Measurements from ENCODE around the gene MOB2. TPM values are rescaled to one million over a fixed set of nuclear protein-coding genes. Genes with fewer than 3 reads are reported as not detected.

Gene MOB2
- total RNA-seq, 1 experiment from 2014 or later: 21.8 TPM

GRCh38 chr11:1523779-1524178, 37.2 kb upstream of the MOB2 start:
- no peaks in the 10 kb centered on the region for H3K36me3 ChIP-seq (ENCODE audit: low read depth)
- no peak overlapping the region for H3K27ac ChIP-seq
- CTCF ChIA-PET: no interaction called here
- intact Hi-C loops (cut with micrococcal nuclease; ENCODE audit: unreplicated experiment): no loop called here
- H3K4me3 ChIP-seq: no peak overlapping the region
- TF ChIP-seq EZH2 (IDR thresholded peaks at IDR 0.05; ENCODE audit: low read depth): no peak
- TF ChIP-seq, protein P1, sequence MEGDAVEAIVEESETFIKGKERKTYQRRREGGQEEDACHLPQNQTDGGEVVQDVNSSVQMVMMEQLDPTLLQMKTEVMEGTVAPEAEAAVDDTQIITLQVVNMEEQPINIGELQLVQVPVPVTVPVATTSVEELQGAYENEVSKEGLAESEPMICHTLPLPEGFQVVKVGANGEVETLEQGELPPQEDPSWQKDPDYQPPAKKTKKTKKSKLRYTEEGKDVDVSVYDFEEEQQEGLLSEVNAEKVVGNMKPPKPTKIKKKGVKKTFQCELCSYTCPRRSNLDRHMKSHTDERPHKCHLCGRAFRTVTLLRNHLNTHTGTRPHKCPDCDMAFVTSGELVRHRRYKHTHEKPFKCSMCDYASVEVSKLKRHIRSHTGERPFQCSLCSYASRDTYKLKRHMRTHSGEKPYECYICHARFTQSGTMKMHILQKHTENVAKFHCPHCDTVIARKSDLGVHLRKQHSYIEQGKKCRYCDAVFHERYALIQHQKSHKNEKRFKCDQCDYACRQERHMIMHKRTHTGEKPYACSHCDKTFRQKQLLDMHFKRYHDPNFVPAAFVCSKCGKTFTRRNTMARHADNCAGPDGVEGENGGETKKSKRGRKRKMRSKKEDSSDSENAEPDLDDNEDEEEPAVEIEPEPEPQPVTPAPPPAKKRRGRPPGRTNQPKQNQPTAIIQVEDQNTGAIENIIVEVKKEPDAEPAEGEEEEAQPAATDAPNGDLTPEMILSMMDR (conservative IDR thresholded peaks at IDR 0.05): no peak
- H3K9me3 ChIP-seq (ENCODE audit: insufficient read depth, low read depth): no peaks in the 10 kb centered on the region
- H3K4me2 ChIP-seq: no peak overlapping the region
- H3K4me1 ChIP-seq (replicated peaks; ENCODE audit: insufficient read depth): no peaks in the 10 kb centered on the region
- peaks cover 24% of the 10 kb centered on the region for H4K20me1 ChIP-seq (ENCODE audit: insufficient read depth)
- H3K79me2 ChIP-seq (ENCODE audit: low read depth): no peaks in the 10 kb centered on the region
- DNase-seq: no peak
- H3F3A ChIP-seq (ENCODE audit: insufficient read depth, low read depth): no peaks in the 10 kb centered on the region
- no peaks in the 10 kb centered on the region for H3K27me3 ChIP-seq (ENCODE audit: insufficient read depth, low read depth)
- H3K9me2 ChIP-seq (ENCODE audit: insufficient read depth): no peaks in the 10 kb centered on the region
- H2AFZ ChIP-seq: no peak overlapping the region
- BruUV-seq (replicated peaks): no TSS peak
- POLR2A ChIA-PET (ENCODE audit: unreplicated experiment): no interaction called here

DNA sequence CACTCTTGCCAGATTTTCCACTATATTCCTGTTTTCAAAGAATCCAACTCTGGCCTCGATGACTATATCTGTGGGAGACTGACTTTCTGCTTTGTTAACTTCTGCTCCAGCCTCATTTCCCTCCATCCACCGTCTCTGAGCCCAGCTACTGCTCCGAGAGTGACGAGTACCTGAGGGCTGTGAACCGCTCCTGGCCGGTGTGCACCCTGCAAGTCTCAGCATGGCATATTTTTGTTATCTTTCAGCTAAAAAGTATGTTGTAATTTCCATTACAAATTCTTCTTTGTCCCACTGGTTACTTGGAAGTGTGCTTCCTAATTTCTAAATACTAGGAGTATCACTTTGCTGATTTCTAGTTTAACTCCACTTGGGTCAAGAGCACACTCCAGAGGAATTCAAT, 36.5 kb upstream of the MOB2 start:
- POLR2A ChIA-PET (ENCODE audit: unreplicated experiment): no interaction called here

GRCh38 chr11:1522081-1522424, 35.5 kb upstream of the MOB2 start:
- Histone ChIP-seq H3K27ac (no peak overlapping the region), H3K4me3 (no peak overlapping the region), H3K4me1 (replicated peaks; ENCODE audit: insufficient read depth) (no peaks in the 10 kb centered on the region), H3K36me3 (ENCODE audit: low read depth) (no peaks in the 10 kb centered on the region), H3K79me2 (ENCODE audit: low read depth) (no peaks in the 10 kb centered on the region), H4K20me1 (ENCODE audit: insufficient read depth) (peaks cover 23% of the 10 kb centered on the region), H3F3A (ENCODE audit: insufficient read depth, low read depth) (no peaks in the 10 kb centered on the region), H3K4me2 (no peak overlapping the region), H3K27me3 (ENCODE audit: insufficient read depth, low read depth) (no peaks in the 10 kb centered on the region), H3K9me2 (ENCODE audit: insufficient read depth) (no peaks in the 10 kb centered on the region), H2AFZ (no peak overlapping the region), H3K9me3 (ENCODE audit: insufficient read depth, low read depth) (no peaks in the 10 kb centered on the region)
- CTCF ChIA-PET: no interaction called here
- BruUV-seq (replicated peaks): no TSS peak
- TF ChIP-seq, protein P1 (conservative IDR thresholded peaks at IDR 0.05): no peak
- no peak for TF ChIP-seq EZH2 (IDR thresholded peaks at IDR 0.05; ENCODE audit: low read depth)
- intact Hi-C loops (cut with micrococcal nuclease; ENCODE audit: unreplicated experiment): no loop called here
- POLR2A ChIA-PET (ENCODE audit: unreplicated experiment): no interaction called here
- no peak for DNase-seq

More for the DNA sequence above, 36.5 kb upstream of the MOB2 start:
- CTCF ChIA-PET: interaction anchor here (0.6 kb wide), 1 partner anchor 1833 kb away, joined by 19 read pairs; no protein-coding TSS in a partner anchor
- Histone ChIP-seq H3K27me3 (ENCODE audit: insufficient read depth, low read depth) (no peaks in the 10 kb centered on the region), H3K4me2 (no peak overlapping the region), H3F3A (ENCODE audit: insufficient read depth, low read depth) (no peaks in the 10 kb centered on the region), H3K9me2 (ENCODE audit: insufficient read depth) (no peaks in the 10 kb centered on the region), H3K36me3 (ENCODE audit: low read depth) (no peaks in the 10 kb centered on the region), H3K4me3 (no peak overlapping the region), H3K9me3 (ENCODE audit: insufficient read depth, low read depth) (no peaks in the 10 kb centered on the region), H3K79me2 (ENCODE audit: low read depth) (no peaks in the 10 kb centered on the region), H2AFZ (no peak overlapping the region), H3K27ac (no peak overlapping the region), H3K4me1 (replicated peaks; ENCODE audit: insufficient read depth) (no peaks in the 10 kb centered on the region), H4K20me1 (ENCODE audit: insufficient read depth) (peaks cover 23% of the 10 kb centered on the region)
- DNase-seq: no peak
- TF ChIP-seq EZH2 (IDR thresholded peaks at IDR 0.05; ENCODE audit: low read depth): no peak
- TF ChIP-seq, protein P1 (conservative IDR thresholded peaks at IDR 0.05): no peak
- intact Hi-C loops (cut with micrococcal nuclease; ENCODE audit: unreplicated experiment): no loop called here
- no TSS peak for BruUV-seq (replicated peaks)

Data from PC-9 (cell line).